H9 (cell line): ENCODE results near the gene TAOK3. TPM values are rescaled to one million over a fixed set of nuclear protein-coding genes. Genes with fewer than 3 reads are reported as not detected.

Source experiments
- DNase-seq: peaks from one replicate; pipeline ENCODE4 v3.0.0-alpha.2; 2017
- H2AFZ ChIP-seq: one replicate; pipeline ENCODE4 v1.6.1; 2013; ENCODE audit warnings: mild to moderate bottlenecking, low read length, control low read depth, moderate library complexity
- H2AK5ac ChIP-seq: 2 replicates; pipeline ENCODE4 v1.6.1; 2013; ENCODE audit warnings: low read length, control low read depth, mixed read lengths; ENCODE audit not compliant: insufficient read length
- H2BK120ac ChIP-seq: one replicate; pipeline ENCODE4 v1.6.1; 2013; ENCODE audit warnings: low read depth, mild to moderate bottlenecking, low read length, control low read depth, inconsistent platforms; ENCODE audit not compliant: poor library complexity, severe bottlenecking
- H2BK12ac ChIP-seq: 2 replicates; pipeline ENCODE4 v1.6.1; 2013; ENCODE audit warnings: low read length, control low read depth, mixed read lengths, low read depth; ENCODE audit not compliant: insufficient read length
- H2BK15ac ChIP-seq: 2 replicates; pipeline ENCODE4 v1.6.1; 2013; ENCODE audit warnings: low read depth, low read length, control low read depth
- H2BK20ac ChIP-seq: one replicate; pipeline ENCODE4 v1.6.1; 2013; ENCODE audit warnings: low read depth, mild to moderate bottlenecking, low read length, control low read depth, inconsistent platforms; ENCODE audit not compliant: poor library complexity, severe bottlenecking
- H2BK5ac ChIP-seq: 2 replicates; pipeline ENCODE4 v1.6.1; 2013; ENCODE audit warnings: low read length, control low read depth, mixed read lengths; ENCODE audit not compliant: insufficient read length
- H3K14ac ChIP-seq: 2 replicates; pipeline ENCODE4 v1.6.1; 2013; ENCODE audit warnings: low read length, control low read depth; ENCODE audit not compliant: insufficient read depth
- H3K18ac ChIP-seq: 2 replicates; pipeline ENCODE4 v1.6.1; 2013; ENCODE audit warnings: low read depth, mild to moderate bottlenecking, mixed read lengths, low read length, control low read depth; ENCODE audit not compliant: insufficient read length
- H3K23ac ChIP-seq: 2 replicates; pipeline ENCODE4 v1.6.1; 2013; ENCODE audit warnings: low read length, control low read depth, mixed read lengths, low read depth; ENCODE audit not compliant: insufficient read length
- H3K23me2 ChIP-seq: 2 replicates; pipeline ENCODE4 v1.6.1; 2013; ENCODE audit warnings: low read depth, mild to moderate bottlenecking, mixed read lengths, low read length, control low read depth; ENCODE audit not compliant: insufficient read length, poor library complexity, severe bottlenecking
- H3K27ac ChIP-seq: 2 replicates; pipeline ENCODE4 v1.5.1; 2013; ENCODE audit warnings: low read length, control low read depth, mixed read lengths, low read depth; ENCODE audit not compliant: insufficient read length
- H3K27me3 ChIP-seq: 2 replicates; pipeline ENCODE4 v1.6.1; 2013; ENCODE audit warnings: low read length, control low read depth, inconsistent platforms; ENCODE audit not compliant: insufficient read depth
- H3K4ac ChIP-seq: 2 replicates; pipeline ENCODE4 v1.6.1; 2013; ENCODE audit warnings: low read depth, mild to moderate bottlenecking, control low read depth, inconsistent platforms, low read length, moderate library complexity
- H3K4me1 ChIP-seq: 2 replicates; pipeline ENCODE4 v1.6.1; 2013; ENCODE audit warnings: low read length, control low read depth, inconsistent platforms; ENCODE audit not compliant: insufficient read depth
- H3K4me2 ChIP-seq: 2 replicates; pipeline ENCODE4 v1.6.1; 2013; ENCODE audit warnings: low read length, control low read depth, mixed read lengths; ENCODE audit not compliant: insufficient read length, insufficient read depth
- H3K56ac ChIP-seq: 2 replicates; pipeline ENCODE4 v1.6.1; 2013; ENCODE audit warnings: low read depth, mild to moderate bottlenecking, mixed read lengths, low read length, control low read depth; ENCODE audit not compliant: insufficient read length
- H3K79me1 ChIP-seq: 2 replicates; pipeline ENCODE4 v1.6.1; 2013; ENCODE audit warnings: low read depth, mild to moderate bottlenecking, moderate library complexity, low read length, control low read depth, inconsistent platforms; ENCODE audit not compliant: insufficient read depth, poor library complexity, severe bottlenecking
- H3K79me2 ChIP-seq: 2 replicates; pipeline ENCODE4 v1.6.1; 2013; ENCODE audit warnings: low read length, control low read depth, inconsistent platforms; ENCODE audit not compliant: insufficient read depth
- H3K9ac ChIP-seq: 2 replicates; pipeline ENCODE4 v1.6.1; 2013; ENCODE audit warnings: low read length, control low read depth, mixed read lengths; ENCODE audit not compliant: insufficient read length; ENCODE audit errors: extremely low read depth
- H3K9me3 ChIP-seq: one replicate; pipeline ENCODE4 v1.6.1; 2013; ENCODE audit warnings: low read depth, low read length, inconsistent platforms; ENCODE audit not compliant: control insufficient read depth
- H3T11ph ChIP-seq: one replicate; pipeline ENCODE4 v1.6.1; 2013; ENCODE audit warnings: mild to moderate bottlenecking, low read length, control low read depth, inconsistent platforms
- H4K20me1 ChIP-seq: one replicate; pipeline ENCODE4 v1.6.1; 2013; ENCODE audit not compliant: control insufficient read depth, insufficient read length, insufficient read depth
- H4K5ac ChIP-seq: 2 replicates; pipeline ENCODE4 v1.6.1; 2013; ENCODE audit warnings: low read depth, mild to moderate bottlenecking, mixed read lengths, low read length, control low read depth; ENCODE audit not compliant: insufficient read length
- H4K8ac ChIP-seq: replicated peaks from 2 replicates; pipeline ENCODE4 v1.6.1; 2013; ENCODE audit warnings: low read length, control low read depth, mixed read lengths, low read depth; ENCODE audit not compliant: insufficient read length
- H4K91ac ChIP-seq: 2 replicates; pipeline ENCODE4 v1.6.1; 2013; ENCODE audit warnings: low read depth, mild to moderate bottlenecking, moderate library complexity, mixed read lengths, low read length, control low read depth; ENCODE audit not compliant: insufficient read length
- H3K27ac Mint-ChIP-seq, 3 experiments: 2 replicates in 2 of 3; 3 replicates in 1 of 3; pipeline ENCODE4 v1.8.0; 2020 to 2021; ENCODE audit warnings: mixed read lengths in 3 of 3, mild to moderate bottlenecking in 1 of 3, moderate library complexity in 1 of 3
- H3K27me3 Mint-ChIP-seq: 2 replicates; pipeline ENCODE4 v1.8.0; 2021; ENCODE audit warnings: low read depth, mild to moderate bottlenecking, moderate library complexity, mixed read lengths
- H3K36me3 Mint-ChIP-seq, 3 experiments: 2 replicates in 2 of 3; 3 replicates in 1 of 3; pipeline ENCODE4 v1.8.0; 2020 to 2021; ENCODE audit warnings: low read depth in 3 of 3, mixed read lengths in 3 of 3; ENCODE audit not compliant: insufficient read depth in 1 of 3
- H3K4me1 Mint-ChIP-seq, 2 experiments: 2 replicates each; pipeline ENCODE4 v1.8.0; 2020; ENCODE audit warnings: mixed read lengths in 2 of 2
- H3K4me3 Mint-ChIP-seq, 2 experiments: 2 replicates in 1 of 2; 3 replicates in 1 of 2; pipeline ENCODE4 v1.8.0; 2020 to 2021; ENCODE audit warnings: mild to moderate bottlenecking in 2 of 2, mixed read lengths in 2 of 2, moderate library complexity in 1 of 2
- H3K9me3 Mint-ChIP-seq, 2 experiments: 2 replicates in 1 of 2; 3 replicates in 1 of 2; pipeline ENCODE4 v1.8.0; 2020; ENCODE audit warnings: mild to moderate bottlenecking in 2 of 2, mixed read lengths in 2 of 2, moderate library complexity in 1 of 2
- CTCF ChIP-seq: fragments of 200-600 bp; sonication (generic); conservative IDR thresholded peaks from 3 replicates; pipeline ENCODE4 v1.8.0; 2021; ENCODE audit warnings: antibody characterized with exemption, mild to moderate bottlenecking
- WGBS: extraction: QIAGEN DNeasy Blood & Tissue Kit; methylation state at CpG from one replicate; pipeline ENCODE4 v1.1.7; 2013; ENCODE audit warnings: missing lambda C conversion rate, low lambda C conversion rate, mixed read lengths; ENCODE audit not compliant: insufficient read length; ENCODE audit errors: extremely low coverage; 5-methylcytosine and 5-hydroxymethylcytosine counted together
- total RNA-seq: library from RNA; stranded (reverse); gene quantifications from 2 replicates; pipeline ENCODE4 v1.2.1, GENCODE V29; 2021

Gene TAOK3
- total RNA-seq, 1 experiment from 2014 or later: 5.2 TPM

- Histone ChIP-seq H3K23ac (no peak overlapping the region), H2AK5ac (no peak overlapping the region), H3K18ac (no peak overlapping the region), H3K56ac (no peak overlapping the region), H3K4ac (no peak overlapping the region), H4K5ac (no peak overlapping the region), H3T11ph (no peak overlapping the region), H3K9ac (no peak overlapping the region), H2BK5ac (no peak overlapping the region), H3K79me2 (no peaks in the 10 kb centered on the region), H3K14ac (no peak overlapping the region), H2BK20ac (no peak overlapping the region), H3K4me2 (no peak overlapping the region), H3K27ac (no peak overlapping the region), H2AFZ (no peak overlapping the region), H3K9me3 (no peaks in the 10 kb centered on the region), H3K27me3 (no peaks in the 10 kb centered on the region), H2BK120ac (no peak overlapping the region), H3K23me2 (no peaks in the 10 kb centered on the region), H4K20me1 (no peaks in the 10 kb centered on the region), H3K4me1 (no peaks in the 10 kb centered on the region), H4K8ac (no peak overlapping the region), H3K79me1 (no peaks in the 10 kb centered on the region), H2BK12ac (no peak overlapping the region), H4K91ac (no peak overlapping the region), H2BK15ac (no peak overlapping the region)
- Mint-ChIP-seq H3K9me3 (no peaks in the 10 kb centered on the region), H3K27me3 (no peaks in the 10 kb centered on the region), H3K4me3 (no peak overlapping the region), H3K36me3 (peaks cover 34 to 84% (median 70%) of the 10 kb centered on the region in 3 experiments; a peak in 6 of 7 replicates), H3K4me1 (no peaks in the 10 kb centered on the region), H3K27ac (peak overlapping the region in 1 of 3 experiments; percentile 51; a peak in 1 of 7 replicates)
- WGBS: no CpG with 5 or more reads among the region's 6 CpGs
- no peak for TF ChIP-seq CTCF
- no peak for DNase-seq
These were observed 29.5 kb upstream of the TAOK3 start for GRCh38 chr12:118402251-118402650.
